Activated CD4-positive, alpha-beta T cell treated with anti-CD3 and anti-CD28 coated beads, Interleukin-2, amount 50 U/mL, for 48 hours (primary cell): ENCODE data around the gene AMOTL1.

Source experiments
- DNase-seq, 2 experiments: peaks; one replicate each; pipeline ENCODE4 v3.0.0-alpha.2; 2020

Gene AMOTL1

DNA sequence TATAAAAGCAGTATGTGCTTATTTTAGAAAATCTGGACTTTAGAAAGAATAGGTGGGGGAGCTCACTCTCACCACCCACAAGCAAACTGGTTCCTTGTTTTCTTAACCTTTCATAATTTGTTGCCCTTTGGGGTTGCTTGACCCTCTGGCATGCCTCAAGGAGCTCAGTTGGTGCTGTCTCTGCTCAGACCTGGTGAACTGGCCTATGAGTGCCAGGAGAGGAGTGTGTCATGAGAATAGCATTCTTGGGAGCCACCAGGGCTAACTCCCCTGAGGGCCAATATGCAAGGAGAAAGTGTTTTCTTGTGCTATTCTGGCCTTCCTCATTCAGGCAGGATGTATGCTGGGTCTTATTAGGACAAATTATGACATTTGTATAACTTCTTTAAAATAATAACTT is 21.0 kb upstream of the AMOTL1 start:
- DNase-seq = no peak

DNA sequence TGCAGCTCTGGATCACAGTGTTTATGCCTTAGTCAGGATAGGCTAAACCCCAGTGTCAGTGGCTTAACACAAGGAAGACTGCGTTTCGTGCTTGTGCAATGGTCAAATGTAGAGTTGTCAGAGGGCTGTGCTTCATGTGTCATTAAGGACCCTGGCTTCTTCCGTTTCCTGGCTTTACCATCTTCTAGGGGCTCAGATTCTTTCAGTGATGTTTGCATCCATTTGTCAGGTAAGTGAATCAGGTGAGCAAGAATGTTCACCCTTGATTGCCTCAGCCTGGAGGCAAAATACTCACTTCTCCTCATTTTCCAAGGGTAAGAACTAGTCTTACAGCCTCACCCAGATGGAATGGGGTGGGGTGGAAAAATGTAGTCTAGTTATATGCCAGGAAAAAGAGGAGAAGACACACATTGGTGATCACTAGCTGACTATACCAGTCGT is 20.5 kb upstream of the AMOTL1 start:
- DNase-seq = no peak

DNA sequence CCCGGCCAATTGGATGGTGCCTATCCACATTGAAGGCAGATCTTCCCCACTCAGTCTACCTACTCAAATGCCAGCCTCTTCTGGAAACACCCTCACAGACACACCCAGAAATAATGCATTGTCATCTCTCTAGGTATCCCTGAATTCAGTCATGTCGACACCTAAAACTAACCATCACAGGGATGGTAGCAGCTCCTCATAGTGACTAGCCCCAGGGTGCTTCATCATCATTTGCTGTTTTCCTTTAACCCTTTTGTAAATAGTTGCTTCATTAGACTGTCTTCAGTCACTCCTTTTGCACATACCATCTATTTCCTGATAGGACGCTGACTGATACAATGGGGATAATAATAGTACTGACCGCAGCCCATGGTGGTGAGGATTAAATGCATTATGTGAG is 18.8 kb upstream of the AMOTL1 start:
- no peak for DNase-seq

DNA sequence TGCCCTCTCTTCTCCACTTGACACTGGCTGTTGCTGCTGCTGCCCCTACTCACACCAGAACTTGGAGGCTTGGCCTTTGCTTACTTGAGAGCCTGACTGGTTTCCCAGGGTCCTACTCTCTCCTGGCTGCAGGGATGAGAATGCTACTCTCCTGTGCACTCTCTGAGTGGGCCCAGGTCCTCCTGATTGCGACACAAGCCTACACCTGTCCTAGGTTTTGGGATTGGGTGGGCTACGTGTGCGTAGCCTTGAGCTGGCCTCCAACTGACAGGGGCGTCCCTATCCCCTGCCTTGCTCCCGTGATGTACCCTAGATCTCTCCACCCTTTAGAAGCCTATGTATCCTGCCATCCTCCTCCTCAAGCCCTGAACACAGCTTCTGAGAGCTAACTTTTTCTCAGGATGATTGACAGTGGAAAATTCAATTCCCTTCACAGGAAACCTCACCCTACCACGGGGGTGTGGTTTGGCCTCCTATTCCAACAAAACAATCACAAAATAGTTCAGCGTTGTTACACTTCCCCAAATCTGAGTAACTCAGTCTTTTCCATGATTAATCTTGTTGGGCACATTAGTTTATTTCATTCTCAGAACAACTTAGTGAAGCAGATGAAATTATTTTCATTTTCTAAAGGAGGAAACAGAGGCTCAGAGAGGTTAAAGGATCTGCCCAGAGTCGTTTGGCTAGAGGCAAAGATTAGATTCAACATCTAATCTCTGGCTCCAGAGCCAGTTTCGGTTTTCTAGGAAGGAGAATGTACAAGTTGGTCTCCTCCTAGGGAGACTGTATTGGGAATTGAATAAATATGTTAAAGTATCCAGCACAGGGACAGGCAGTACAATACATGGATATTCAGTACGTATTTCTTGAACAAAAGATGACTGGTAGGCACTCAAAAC is 17.6 kb upstream of the AMOTL1 start:
- no peak for DNase-seq

DNA sequence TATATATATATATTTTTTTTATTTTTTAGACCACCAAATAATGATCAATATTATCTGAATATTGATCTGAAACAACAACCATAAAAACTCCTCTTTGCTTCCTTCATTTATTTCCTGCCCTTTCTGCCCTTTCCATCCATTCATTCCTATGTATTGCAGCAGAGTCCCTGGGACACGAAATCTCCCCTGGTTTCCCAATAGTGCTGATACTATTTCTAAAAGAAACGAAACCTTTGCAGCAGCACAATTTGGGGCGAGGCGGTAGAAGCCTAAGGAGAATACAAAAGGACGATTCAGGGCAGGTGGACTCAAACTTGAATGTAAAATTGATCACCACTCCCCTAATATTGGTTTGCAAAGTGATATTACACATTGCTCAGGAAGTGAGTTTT is 16.9 kb upstream of the AMOTL1 start:
- no peak for DNase-seq

DNA sequence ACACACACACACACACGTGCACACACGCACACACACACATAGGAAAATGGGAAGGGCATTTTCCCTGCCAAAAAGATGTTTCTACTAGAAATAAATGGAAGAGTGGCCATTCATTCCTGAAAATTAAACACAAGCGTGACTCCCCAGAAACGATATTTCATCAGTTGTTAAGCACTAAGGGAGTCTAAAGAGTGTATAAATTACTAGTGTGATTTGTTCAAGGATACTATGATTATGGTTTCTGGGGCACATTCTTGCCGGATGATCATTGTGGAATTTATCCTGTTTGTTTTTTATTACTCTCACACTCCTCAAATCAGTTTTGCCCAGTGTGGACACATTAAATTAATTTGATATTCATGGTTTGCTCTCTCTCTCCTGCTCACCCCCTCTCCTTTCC is 16.4 kb upstream of the AMOTL1 start:
- no peak for DNase-seq

DNA sequence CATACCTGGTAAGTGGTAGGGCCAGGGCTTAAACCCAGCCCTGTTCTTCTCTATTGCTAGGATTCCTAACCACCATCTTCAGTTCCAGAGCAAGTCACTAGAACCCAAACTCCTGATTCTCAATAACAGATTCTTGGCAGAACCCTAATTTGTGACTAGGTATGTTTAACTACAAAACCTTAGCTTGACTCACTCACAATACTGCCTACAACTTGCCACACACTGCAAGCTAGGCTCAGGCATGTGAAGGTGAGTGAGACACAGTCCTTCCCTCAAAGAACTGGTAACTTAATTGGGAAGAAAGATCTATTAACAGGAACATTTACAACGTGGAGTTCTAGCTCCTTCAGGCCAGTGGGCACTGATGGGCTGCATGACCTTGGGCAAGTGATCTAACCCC is 14.5 kb upstream of the AMOTL1 start:
- DNase-seq = no peak

DNA sequence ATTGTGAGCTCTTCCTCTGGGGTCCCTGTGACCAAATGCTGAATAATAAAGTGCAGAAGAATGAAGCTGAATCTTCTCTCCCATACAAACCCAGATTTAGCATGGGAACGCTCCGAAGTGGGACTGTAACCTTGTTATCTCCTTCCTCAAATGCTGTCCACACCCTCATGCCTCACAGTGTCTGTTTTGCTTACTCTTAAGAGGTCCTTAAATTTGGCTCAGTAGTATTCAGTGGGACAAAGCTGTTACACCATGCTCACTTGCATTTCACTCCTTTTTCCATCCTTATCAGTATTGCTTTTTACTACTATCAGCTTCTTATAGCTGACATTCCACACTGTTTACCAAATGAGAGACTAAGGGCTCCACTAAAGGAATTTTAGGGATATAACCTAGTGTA is 13.8 kb upstream of the AMOTL1 start:
- DNase-seq = no peak

DNA sequence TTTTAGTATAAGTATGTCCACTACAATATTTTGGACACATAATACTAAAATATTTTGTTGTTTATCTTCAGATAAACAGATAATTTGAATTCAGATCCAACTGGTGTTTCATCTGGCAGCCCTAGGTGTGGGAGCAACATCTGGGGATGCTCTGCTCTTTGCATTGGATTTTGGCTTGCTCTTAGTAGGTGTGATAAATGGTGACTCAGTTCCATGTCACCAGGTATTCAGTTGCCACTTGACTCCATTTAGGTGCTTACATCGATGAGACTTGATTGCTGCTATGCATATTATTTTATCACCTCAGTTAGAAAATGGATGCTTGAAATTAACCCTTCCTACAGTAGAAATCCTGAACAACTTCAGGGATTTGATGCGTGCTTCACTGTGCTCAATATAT is 13.3 kb upstream of the AMOTL1 start:
- no peak for DNase-seq

DNA sequence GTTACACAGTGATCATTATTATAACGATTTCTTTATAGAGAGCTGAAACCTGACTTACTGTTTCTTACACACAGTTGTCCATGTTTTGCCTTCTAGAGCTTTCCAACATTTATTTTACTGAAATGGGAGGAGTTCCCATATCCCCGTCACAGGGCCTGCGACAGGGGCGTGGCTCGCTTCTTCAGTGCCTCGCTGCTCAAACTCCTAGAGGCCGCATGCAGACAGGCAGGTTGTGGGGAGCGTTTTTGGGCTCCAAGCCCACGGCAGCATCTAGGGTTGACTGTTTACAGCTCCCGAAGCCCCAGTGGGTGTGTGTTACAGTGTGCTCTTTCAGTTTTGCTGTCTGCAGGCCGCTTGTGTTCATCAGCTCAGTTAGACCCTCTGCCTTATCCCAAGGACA is 12.7 kb upstream of the AMOTL1 start:
- DNase-seq = no peak

DNA sequence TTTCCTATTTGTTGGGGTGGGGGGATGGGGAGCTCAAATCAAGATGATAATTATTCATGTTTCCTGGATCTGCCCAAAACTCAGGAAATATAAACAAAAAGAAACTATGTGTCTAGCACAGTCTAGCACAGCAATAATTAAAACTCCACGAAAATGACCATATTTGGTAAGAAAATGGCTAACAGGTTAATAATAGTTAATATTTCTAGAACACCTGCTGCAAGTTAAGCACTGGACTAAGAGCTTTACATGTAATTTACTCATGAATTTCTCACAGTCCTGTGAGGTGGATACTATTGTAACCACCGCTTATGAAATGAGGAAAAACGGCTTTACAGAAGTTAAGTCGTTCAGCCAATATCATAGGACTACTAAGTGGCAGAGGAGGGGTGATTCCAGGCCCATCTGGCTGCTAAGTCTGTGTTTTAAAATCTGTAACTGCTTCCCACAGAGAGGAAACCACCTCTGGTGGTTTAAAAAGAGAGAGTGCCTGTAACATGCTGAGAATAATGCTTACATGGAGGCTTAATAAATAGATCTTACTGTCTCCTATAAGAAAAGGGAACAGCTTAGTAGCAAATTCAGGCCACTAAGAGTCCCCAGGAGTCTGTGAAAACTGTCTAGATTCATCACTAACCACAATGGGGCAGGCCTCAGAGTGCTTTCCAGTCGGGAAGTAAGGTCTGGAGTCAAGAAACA is 11.0 kb upstream of the AMOTL1 start:
- DNase-seq = no peak

DNA sequence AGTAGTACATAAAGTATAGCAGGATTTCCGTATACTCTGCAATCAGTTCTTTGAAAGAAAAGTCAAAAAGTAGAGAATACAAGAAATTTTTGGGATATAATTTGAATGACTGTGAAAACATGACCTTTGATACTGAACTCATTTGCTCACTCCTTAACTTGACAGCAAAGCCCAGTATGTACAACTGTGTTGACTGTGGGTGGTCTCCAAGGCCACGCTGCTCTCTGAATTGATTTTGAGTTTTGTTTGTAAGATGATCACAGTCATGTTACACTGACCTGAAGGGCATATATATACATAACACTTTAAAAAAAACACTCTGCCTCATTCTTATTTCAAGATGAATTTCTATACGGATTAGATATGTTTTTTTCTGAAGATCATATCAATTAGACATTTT is 9.5 kb upstream of the AMOTL1 start:
- no peak for DNase-seq

DNA sequence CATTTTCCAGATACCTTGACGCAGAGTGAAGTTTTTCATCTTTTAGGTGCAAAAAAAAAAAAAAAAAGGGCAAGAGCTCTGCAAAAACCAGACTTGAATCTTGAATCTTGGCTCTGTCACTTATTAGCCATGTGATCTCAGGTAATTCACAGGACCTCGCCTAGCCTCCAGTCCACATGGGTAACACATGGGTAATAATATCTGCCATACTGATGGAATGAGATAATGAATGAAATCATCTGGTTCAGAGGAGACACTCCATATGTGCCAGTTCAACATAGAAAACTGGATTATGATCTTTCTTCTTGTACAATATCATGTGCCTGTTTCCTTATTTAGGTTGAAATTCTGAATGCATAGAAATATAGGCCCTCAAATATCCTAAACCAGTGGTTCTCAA is 8.6 kb upstream of the AMOTL1 start:
- no peak for DNase-seq

DNA sequence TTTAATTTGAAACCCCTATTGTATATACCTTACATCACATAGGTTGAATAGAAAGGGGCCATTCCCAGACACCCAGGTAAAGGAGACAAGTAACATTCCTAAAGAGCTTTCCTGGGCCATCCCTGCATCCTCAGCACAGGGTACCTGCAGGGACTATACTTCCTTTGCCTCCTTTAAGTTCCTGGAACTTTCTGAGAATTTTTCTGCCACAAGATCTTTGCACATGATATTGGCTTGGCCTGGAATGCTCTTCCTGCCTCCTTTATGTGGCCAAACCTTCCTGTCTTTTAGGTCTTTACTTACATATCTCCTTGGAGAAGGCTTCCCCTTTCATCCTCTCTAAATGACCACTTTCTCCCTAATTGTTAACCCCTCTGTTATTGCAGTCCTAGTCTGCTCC is 7.9 kb upstream of the AMOTL1 start:
- no peak for DNase-seq

DNA sequence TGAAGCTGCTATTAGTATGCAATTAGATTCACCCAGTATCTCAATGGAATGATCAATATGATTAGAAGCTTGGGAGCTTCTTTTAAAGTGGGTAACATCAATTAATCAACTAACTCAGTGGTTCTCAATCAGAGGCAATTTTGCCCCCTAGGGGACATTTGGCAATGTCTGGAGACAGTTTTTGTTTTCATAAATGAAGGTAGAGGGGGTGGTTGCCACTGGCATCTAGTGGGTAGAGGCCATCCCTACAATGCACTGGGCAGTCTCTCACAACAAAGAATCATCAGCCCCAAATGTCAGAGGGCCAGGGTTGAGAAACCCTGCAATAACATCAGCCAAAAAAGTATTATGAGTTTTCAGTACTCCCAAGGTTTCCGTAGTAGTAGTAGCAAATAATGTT is 5.9 kb upstream of the AMOTL1 start:
- no peak for DNase-seq

DNA sequence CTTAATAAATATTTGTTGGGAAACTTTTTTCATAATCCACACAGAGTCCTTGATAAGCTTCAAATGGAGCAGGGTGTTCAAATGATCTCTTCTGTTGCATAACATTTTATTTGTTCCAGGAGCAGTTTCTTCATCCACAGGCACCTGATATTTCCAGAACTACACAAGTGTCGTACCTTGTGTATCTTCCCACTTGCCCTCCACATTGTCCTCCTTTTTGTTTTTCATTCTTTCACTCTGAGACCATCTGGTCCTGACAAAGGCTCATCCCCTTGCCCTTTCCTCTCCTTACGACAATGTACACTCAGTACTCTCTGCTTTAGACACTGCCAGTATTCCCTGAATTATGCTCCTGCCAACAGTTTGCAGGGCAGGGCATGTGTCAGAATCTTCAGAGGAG is 5.2 kb upstream of the AMOTL1 start:
- no peak for DNase-seq

DNA sequence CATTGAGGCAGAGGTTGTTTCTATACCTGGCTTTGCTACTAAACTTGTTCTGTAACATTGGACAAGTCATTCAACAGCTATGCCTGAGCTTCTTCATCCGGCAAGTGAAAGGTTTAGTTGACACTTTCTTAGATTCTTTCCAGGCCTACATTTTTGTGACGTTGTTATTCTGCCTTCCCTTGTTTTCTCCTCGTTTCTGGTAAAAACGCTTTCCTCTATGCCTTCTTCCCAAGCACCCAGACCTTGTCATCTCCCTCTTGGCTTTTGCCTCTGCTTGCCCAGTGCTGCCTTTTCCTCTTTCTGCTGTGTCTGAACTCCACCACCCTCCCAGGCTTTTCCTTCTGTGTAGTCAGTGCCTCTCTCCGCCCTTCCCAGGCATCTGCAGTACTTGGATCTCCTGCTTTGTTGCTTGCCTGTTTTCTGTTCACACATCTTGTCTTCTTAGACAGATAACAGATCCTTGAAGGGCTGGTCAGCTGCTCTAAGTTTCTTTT is 1.4 kb upstream of the AMOTL1 start:
- no peak for DNase-seq

DNA sequence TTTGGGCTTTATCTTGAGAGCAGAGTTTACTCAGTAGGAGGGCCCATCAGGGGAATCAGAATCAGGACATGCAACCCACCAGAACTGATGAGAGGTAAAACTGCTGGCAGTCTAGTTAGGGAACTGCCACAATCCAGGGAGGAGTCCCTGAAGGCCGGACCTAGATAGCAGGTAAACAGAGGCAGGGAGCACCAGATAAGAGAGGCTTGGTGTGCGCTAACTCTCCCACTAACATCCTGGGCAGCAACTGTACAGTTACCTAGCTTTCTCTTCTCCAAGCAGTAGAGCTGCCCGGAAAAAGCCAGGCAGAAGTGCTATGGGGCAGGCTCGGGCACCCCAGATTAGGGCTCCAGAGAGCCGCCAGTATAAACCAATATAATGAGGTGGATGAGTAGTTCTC is 865 bp upstream of the AMOTL1 start:
- no peak for DNase-seq

DNA sequence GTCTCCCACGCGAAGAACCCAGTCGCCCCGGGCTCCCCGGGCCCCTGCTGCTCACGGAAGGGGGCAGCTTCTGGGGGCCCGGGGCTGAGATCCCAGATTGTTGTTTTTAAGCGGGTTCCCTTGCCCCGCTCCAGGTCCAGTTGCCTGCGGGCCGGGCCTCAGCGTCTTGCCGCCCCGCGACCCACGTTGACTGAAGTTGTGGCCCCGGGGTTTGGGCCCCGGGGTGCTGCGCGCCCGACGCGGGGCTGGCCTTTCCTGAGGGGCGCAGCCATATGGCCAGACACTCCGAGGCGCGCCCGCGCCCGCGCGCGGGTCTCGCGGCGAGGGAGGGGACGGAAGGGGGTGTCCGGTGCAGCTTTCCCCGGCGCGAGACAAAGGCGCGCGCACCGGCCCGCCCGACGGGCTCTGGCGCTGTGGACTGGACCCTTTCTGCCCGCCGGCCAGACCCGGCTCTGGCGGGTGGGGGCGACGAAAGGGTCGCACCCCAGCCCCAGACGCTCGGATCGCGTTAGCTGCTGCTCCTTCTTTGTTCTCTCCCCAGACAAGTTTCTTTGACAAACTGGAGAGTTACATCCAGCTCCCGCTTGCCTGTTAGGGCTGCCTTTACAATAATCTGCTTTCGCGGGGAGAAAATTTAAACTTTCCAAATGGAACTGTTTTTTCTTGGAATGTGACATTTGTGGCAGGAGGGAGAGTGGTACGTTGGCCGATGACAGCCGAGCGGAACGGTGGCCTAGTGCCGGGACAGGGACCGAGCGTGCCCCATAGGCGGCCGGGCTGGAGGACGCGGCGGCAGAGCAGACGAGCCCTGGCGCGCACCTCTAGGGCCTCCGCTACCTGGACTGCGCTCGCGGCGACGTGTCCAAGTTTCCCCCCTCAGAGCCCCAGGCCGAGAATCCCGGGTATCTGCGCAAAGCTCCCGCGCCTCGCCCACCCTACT is 716 bp downstream of the AMOTL1 start:
- no peak for DNase-seq

DNA sequence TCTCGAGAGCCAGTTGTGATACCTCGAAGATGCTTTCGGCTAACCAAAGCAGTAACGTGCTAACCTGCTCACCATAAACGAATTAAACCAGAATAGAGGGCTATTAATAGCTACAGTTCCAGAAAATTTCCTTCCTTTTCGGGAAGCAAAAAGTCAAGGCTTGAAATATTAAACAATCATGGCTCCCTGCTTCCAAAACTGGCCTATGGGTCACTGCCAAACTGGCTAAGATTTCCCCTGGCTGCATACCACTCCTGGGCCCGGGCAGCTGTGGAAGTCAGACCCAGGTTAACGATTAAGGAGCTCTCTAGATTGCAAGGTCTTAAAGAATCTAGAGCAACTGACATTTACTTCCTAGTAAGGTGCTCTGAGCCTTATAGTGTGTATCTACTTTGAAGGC is 1.7 kb downstream of the AMOTL1 start:
- no peak for DNase-seq

DNA sequence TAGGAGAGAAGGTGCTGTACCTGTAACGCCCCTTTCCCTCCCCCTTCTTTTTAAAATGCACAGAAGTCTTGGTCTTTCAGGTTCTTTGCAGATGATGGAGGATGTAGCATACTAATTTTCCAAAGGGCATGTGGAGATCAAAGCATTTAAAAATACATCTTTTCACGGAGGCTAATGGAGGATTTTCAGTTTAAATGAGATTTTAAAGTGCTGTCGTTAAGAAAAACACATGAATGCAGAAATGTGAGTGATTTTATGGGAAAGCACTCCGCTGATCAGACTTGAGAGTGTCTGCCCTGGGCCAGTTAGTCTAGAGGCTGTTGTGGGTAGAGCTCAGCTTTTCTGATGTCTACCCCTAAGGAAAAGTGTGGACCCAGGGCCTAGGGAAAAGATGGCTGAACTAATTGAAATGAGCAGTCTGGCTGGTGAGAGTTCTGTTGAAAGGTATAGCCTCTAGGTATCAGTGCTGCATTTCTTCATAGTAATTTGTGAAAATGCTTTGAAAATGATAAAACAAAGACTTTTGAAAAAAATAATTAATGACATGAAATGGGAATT is 2.5 kb downstream of the AMOTL1 start:
- no peak for DNase-seq

DNA sequence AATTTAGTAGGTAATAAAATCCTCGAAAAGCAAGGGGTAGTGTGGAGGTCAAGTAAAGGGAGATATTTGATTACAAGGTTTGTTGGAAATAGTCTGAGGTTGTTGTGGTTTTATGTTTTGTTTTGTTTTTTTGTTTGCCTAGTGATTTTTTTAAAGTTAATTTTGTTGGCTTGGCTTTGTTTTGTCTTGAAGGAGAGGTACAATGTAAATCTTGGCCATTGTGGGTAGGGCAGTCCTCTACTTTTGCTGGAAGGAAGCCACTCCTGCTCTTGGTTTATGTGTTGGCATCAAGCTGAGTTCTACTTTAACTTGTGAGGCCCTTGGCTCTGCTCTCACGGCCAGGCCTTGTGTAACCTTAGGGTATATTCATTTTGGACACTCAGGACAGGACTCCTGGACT is 3.2 kb downstream of the AMOTL1 start:
- DNase-seq = no peak

DNA sequence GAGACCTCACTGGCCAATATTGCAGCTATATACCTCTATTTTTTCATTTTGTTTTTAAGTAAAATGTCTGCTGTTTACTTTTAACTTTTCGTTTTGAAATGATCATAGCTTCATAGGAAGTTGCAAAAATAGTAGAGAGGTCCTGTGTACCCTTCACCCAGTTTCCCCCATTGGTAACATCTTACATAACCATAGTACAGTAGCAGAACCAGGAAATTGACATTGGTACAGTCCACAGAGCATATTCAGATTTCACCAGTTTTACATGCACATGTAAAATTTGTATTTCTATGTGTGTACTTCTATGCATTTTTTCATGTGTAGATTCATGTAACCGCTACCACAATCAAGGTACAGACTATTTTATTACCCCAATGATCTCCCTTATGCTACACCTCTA is 3.8 kb downstream of the AMOTL1 start:
- DNase-seq = no peak
